ENCODE results near the gene BCAN. TPM values are rescaled to one million over a fixed set of nuclear protein-coding genes. Genes with fewer than 3 reads are reported as not detected.
"Not testable (repeated sequence)": the region's sequence is repeated elsewhere in the genome, so short reads cannot be mapped to it uniquely, and the experiment has no call there.

Gene BCAN
- total and polyA plus RNA-seq, 4 donors = 181 to 1,252 (median 607) TPM

DNA sequence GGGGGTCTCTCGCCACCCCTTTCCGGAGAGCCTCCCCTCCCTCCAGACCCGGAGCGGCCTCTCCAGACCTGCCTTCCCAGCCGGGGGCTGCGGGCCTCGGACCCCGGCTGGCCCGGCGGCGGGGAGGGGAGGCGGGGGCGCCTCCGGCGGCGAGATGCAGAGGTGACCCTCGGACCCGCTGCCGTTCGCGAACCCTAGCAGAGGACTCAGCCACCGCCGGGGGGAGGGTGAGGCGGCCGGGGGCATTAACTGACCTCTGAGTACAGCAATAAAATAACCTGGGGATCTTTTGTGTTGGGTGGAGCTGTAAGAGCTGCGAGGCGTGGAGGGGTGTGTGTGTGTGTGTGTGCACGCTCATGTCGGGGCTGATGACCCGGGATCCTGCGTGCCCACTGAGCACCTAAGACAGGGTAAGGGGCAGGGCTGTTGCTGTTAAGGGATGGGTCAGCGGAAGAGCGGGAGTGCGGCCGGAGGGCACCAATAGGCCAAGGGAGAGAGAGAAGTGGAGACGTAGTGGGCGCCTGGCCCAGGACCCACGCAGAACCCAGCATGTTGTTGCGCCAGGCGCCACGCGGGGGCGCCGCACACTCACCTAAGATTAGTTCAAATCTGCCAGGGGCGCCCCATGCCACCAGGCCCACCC, 16.4 kb upstream of the BCAN start:
- Histone ChIP-seq H3K4me3 (ENCODE audit: low read depth, low read length) (peak overlapping the region; percentile 20), H3K4me1 (ENCODE audit: control insufficient read depth, insufficient read depth, low read length) (peaks cover 32% of the 10 kb centered on the region), H3K36me3 (ENCODE audit: control insufficient read depth, insufficient read depth, low read length) (no peaks in the 10 kb centered on the region), H3K27me3 (ENCODE audit: control insufficient read depth, insufficient read depth, low read length) (peaks cover 35% of the 10 kb centered on the region), H3K9me3 (ENCODE audit: control insufficient read depth, insufficient read depth, low read length) (no peaks in the 10 kb centered on the region), H3K27ac (ENCODE audit: low read depth, low read length) (no peak overlapping the region)
- peak in 3 of 6 donors; percentile 65 to 90 (median 85) for DNase-seq (ENCODE audit: low read depth in 4 of 6, low spot score in 6 of 6)
- WGBS (ENCODE audit: insufficient coverage) = 1% methylated on average over 35 of the region's 45 CpGs

DNA sequence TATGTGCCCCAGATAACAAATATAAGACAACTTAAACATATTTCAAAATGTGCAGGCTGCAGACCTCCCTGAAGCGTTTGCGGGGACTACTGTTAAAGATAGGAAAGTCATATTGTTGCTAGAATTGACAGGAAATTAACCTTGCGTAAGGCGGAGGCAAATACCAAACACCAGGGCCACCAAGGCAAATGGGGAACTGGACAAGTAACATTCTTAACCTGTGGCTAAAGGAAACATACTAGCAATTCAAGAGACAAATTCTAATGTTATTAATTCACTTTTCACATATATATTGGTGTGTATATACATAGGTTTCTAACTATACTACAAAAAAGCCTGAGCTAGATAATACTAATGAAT, 15.9 kb upstream of the BCAN start:
- Histone ChIP-seq H3K27ac (ENCODE audit: low read depth, low read length) (no peak overlapping the region), H3K4me3 (ENCODE audit: low read depth, low read length) (no peak overlapping the region)

DNA sequence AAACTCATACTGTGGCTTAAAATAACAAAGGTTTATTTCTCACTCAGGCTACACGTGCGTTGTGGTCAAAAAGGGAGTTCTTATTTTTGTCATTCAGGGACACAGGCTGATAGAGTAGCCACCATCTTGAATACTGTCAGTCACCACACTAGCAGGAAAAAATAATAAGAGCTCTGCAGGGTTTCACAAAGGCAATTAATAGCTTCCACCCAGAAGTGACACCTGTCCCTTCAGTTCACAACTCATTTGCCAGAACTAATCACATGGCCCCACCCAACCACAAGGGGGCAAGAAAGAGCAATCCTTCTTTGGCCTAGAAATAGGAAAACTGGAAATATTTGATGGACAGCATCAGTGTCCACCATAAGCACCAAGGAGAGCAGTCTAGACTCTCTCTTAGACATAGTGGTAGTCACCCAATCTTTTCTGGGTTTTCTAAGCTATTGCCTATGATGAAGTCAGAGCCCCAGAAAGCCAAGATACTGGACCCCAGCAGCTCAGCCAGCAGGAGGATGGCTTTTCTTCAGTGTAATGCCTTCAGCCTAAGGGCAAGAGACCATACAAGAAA, 14.5 kb upstream of the BCAN start:
- peak in 2 of 6 donors; percentile 57 to 69 for DNase-seq (ENCODE audit: low read depth in 4 of 6, low spot score in 6 of 6)
- WGBS (ENCODE audit: insufficient coverage) = 90% methylated on average over 2 of the region's 2 CpGs
- Histone ChIP-seq H3K9me3 (ENCODE audit: control insufficient read depth, insufficient read depth, low read length) (no peaks in the 10 kb centered on the region), H3K4me3 (ENCODE audit: low read depth, low read length) (no peak overlapping the region), H3K4me1 (ENCODE audit: control insufficient read depth, insufficient read depth, low read length) (peaks cover 32% of the 10 kb centered on the region), H3K36me3 (ENCODE audit: control insufficient read depth, insufficient read depth, low read length) (no peaks in the 10 kb centered on the region), H3K27ac (ENCODE audit: low read depth, low read length) (no peak overlapping the region), H3K27me3 (ENCODE audit: control insufficient read depth, insufficient read depth, low read length) (peaks cover 35% of the 10 kb centered on the region)

More for the DNA sequence above, 15.9 kb upstream of the BCAN start:
- Histone ChIP-seq H3K36me3 (ENCODE audit: control insufficient read depth, insufficient read depth, low read length) (no peaks in the 10 kb centered on the region), H3K27me3 (ENCODE audit: control insufficient read depth, insufficient read depth, low read length) (peaks cover 35% of the 10 kb centered on the region), H3K4me1 (ENCODE audit: control insufficient read depth, insufficient read depth, low read length) (peaks cover 32% of the 10 kb centered on the region), H3K9me3 (ENCODE audit: control insufficient read depth, insufficient read depth, low read length) (no peaks in the 10 kb centered on the region)
- no peak for DNase-seq (ENCODE audit: low read depth in 4 of 6, low spot score in 6 of 6)
- WGBS (ENCODE audit: insufficient coverage) = no CpG with 5 or more reads among the region's 4 CpGs

DNA sequence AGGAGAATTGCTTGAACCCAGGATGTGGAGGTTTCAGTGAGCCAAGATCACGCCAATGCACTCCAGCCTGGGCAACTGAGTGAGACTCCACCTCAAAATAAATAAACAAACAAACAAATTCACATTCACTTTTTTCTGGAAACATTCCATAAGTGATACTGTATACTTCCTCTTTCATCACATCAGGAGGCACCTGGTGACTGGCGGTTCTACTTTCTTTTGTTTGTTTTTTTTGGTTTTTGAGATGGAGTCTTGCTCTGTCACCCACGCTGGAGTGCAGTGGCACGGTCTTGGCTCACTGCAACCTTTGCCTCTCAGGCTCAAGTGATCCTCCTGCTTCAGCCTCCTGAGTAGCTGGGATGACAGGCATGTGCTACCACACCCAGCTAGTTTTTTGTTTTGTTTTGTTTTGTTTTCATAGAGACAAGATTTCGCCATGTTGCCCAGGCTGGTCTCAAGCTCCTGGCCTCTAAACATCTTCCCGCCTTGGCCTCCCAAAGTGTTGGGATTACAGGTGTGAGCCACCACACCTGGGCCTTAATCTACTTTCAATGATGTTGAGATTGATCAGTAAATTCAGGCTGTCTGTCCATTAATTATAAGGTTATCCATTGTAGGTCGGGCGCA, 12.0 kb upstream of the BCAN start:
- peaks cover 22% of the 10 kb centered on the region for H3K4me1 ChIP-seq (ENCODE audit: control insufficient read depth, insufficient read depth, low read length)
- 100% methylated on average over 1 of the region's 8 CpGs for WGBS (ENCODE audit: insufficient coverage)
- no peaks in the 10 kb centered on the region for H3K36me3 ChIP-seq (ENCODE audit: control insufficient read depth, insufficient read depth, low read length)
- no peak overlapping the region for H3K4me3 ChIP-seq (ENCODE audit: low read depth, low read length)
- H3K27me3 ChIP-seq (ENCODE audit: control insufficient read depth, insufficient read depth, low read length) = peaks cover 16% of the 10 kb centered on the region
- no peak overlapping the region for H3K27ac ChIP-seq (ENCODE audit: low read depth, low read length)
- H3K9me3 ChIP-seq (ENCODE audit: control insufficient read depth, insufficient read depth, low read length) = no peaks in the 10 kb centered on the region
- DNase-seq (ENCODE audit: low read depth in 4 of 6, low spot score in 6 of 6) = no peak

DNA sequence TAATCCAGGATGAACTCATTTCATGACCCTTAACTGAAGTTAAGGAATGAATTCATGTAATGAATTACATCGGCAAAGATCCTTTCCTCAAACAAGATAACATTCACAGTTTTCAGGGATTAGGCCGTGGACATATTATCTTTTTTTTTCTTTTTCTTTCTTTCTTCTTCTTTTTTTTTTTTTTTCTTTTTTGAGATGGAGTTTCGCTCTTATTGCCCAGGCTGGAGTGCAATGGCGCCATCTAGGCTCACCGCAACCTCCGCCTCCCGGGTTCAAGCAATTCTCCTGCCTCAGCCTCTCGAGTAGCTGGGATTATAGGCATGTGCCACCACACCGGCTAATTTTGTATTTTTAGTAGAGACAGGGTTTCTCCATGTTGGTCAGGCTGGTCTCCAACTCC, 10.8 kb upstream of the BCAN start:
- H3K36me3 ChIP-seq (ENCODE audit: control insufficient read depth, insufficient read depth, low read length); H3K9me3 ChIP-seq (ENCODE audit: control insufficient read depth, insufficient read depth, low read length); H3K27ac ChIP-seq (ENCODE audit: low read depth, low read length); DNase-seq (ENCODE audit: low read depth in 4 of 6, low spot score in 6 of 6); H3K4me3 ChIP-seq (ENCODE audit: low read depth, low read length); H3K27me3 ChIP-seq (ENCODE audit: control insufficient read depth, insufficient read depth, low read length): not testable (repeated sequence)
- H3K4me1 ChIP-seq (ENCODE audit: control insufficient read depth, insufficient read depth, low read length) = peaks cover 12% of the 10 kb centered on the region
- WGBS (ENCODE audit: insufficient coverage) = 41% methylated on average over 3 of the region's 9 CpGs

DNA sequence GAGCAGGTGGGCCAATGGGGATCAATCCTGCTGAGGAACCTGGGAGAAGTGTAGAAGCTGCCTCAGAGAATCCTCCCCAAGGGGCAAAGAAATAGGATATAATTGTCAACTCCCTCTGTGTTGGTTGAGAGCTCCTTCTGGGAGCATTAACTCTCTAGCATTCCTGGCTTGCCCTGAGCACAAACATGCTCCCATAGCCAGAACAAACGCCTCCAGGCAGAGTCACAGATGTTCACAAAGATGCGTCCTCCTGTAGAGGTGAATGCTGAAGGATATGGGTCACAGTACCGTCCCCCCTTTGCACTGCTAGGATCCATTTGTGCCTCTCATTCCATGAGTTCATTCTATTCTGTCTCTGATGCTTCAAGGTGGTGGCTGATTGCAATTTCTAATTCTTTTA, 9.6 kb upstream of the BCAN start:
- H3K4me3 ChIP-seq (ENCODE audit: low read depth, low read length) = no peak overlapping the region
- WGBS (ENCODE audit: insufficient coverage) = no CpG with 5 or more reads among the region's 3 CpGs
- H3K9me3 ChIP-seq (ENCODE audit: control insufficient read depth, insufficient read depth, low read length) = no peaks in the 10 kb centered on the region
- peaks cover 20% of the 10 kb centered on the region for H3K4me1 ChIP-seq (ENCODE audit: control insufficient read depth, insufficient read depth, low read length)
- no peak for DNase-seq (ENCODE audit: low read depth in 4 of 6, low spot score in 6 of 6)
- no peak overlapping the region for H3K27ac ChIP-seq (ENCODE audit: low read depth, low read length)
- no peaks in the 10 kb centered on the region for H3K27me3 ChIP-seq (ENCODE audit: control insufficient read depth, insufficient read depth, low read length)
- H3K36me3 ChIP-seq (ENCODE audit: control insufficient read depth, insufficient read depth, low read length) = no peaks in the 10 kb centered on the region

DNA sequence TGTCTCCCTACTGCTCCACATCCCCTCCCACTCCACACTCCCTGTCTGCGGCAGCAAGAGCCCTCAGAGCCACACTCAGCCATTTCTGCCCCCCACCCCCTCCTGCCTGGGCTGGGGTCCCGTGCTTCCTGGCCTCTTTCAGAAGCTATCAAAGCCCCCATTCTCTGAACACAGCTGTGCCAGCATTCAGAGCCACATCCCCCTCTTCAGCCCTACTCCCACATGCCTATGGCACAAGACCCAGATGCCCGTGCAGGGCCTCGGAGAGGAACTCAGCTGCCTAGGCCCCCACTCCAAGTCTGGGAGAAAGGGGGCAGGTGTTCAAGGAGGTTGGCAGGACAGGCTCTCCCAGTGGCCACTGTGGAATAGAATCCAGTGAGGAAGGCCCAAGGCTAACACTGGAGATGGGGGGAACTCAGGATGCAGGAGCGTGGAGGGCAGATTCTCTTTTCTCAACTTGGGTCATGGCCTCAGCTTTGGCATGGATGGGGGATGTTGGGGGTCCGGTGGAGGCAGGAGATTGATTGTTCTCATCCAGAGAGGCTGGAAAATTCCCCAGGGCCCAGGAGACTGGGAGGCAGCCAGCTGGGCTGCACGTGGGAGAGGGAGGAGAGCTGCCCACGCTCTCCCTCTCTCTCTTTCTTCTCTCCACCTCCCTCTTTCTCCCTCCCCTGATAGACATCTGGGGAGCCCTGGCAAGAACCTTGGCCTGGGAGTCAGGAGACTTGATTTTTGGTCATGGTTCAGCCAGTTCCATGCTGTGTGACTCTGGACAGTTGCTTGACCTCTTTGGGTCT, 3.5 kb upstream of the BCAN start:
- H3K27ac ChIP-seq (ENCODE audit: low read depth, low read length) = peak overlapping the region; percentile 92
- peak in 5 of 6 donors; percentile 66 to 92 (median 73) for DNase-seq (ENCODE audit: low read depth in 4 of 6, low spot score in 6 of 6)
- WGBS (ENCODE audit: insufficient coverage) = 38% methylated on average over 3 of the region's 8 CpGs

DNA sequence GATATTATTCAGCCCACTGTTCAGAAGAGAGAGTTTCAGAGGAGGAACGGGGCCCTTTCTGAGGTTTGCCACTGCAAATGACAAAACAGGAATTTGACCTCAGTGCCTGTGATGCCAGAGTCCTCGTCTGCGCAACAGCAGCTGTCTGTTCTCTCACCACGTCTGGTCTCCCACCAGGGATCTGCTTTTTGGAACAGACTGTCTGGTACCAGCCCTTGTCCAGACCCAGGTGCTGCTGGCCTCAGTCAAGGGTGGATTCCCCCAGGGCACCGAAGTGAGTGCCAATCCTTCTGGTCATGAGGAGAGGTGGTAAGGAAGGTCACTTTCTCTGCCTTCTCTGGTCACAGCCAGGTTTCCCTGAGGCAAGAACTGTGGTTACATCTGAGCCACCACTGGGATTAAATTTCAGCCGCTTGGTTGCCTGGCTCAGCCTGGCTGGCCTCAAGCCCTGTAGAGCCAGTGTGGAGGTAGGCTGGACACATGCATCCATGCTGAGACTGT, 2.3 kb upstream of the BCAN start:
- 33% methylated on average over 6 of the region's 6 CpGs for WGBS (ENCODE audit: insufficient coverage)
- no peak overlapping the region for H3K4me3 ChIP-seq (ENCODE audit: low read depth, low read length)
- no peaks in the 10 kb centered on the region for H3K9me3 ChIP-seq (ENCODE audit: control insufficient read depth, insufficient read depth, low read length)
- peaks cover 5% of the 10 kb centered on the region for H3K27me3 ChIP-seq (ENCODE audit: control insufficient read depth, insufficient read depth, low read length)
- H3K27ac ChIP-seq (ENCODE audit: low read depth, low read length) = peak overlapping the region; percentile 92
- H3K4me1 ChIP-seq (ENCODE audit: control insufficient read depth, insufficient read depth, low read length) = peaks cover 73% of the 10 kb centered on the region
- peaks cover 10% of the 10 kb centered on the region for H3K36me3 ChIP-seq (ENCODE audit: control insufficient read depth, insufficient read depth, low read length)
- DNase-seq (ENCODE audit: low read depth in 4 of 6, low spot score in 6 of 6) = no peak

More for the DNA sequence above, 3.5 kb upstream of the BCAN start:
- peaks cover 67% of the 10 kb centered on the region for H3K4me1 ChIP-seq (ENCODE audit: control insufficient read depth, insufficient read depth, low read length)
- H3K9me3 ChIP-seq (ENCODE audit: control insufficient read depth, insufficient read depth, low read length) = no peaks in the 10 kb centered on the region
- H3K4me3 ChIP-seq (ENCODE audit: low read depth, low read length) = no peak overlapping the region
- peaks cover 5% of the 10 kb centered on the region for H3K36me3 ChIP-seq (ENCODE audit: control insufficient read depth, insufficient read depth, low read length)
- peaks cover 5% of the 10 kb centered on the region for H3K27me3 ChIP-seq (ENCODE audit: control insufficient read depth, insufficient read depth, low read length)

DNA sequence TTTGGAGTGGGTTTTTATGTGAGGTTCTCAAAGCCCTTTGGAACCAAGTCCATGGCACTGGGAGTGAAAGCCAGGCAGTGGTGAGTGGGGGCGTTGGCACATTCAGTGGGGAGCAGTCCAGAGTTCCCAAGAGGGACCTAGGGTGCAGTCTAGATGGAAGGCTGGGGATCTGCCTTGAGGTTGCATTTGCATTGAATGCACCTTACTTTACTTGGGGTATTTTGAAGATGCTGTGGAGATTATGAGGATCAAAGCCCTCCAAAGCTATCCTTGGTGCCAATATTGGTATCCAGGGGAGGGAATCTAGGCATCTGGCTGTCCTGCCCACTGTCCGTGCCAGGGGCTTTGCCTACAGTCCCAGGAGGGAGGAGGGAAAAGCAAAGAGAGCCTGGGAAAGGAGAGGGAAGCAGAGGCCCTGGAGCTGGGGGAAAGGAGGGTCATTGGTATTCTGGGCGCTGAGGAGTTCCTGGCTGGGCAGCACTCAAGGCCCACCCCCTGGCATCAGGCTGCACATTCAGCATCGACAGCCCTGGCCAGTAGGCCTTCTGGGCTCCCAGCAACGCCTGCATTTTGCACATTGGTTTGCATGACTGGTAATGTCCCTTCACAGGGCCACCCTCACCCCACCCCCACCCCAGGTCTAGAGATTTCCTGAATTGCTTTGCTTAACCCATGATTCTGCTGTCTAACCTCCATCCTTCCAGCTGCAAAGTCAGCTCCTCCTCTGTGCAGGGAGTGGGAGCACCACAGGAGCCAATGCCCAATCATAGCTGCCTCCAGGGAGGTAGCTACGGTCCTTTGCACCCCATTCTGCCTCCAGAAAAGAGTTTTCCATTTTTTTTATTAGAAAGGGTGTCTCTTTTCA, 843 bp upstream of the BCAN start:
- H3K4me3 ChIP-seq (ENCODE audit: low read depth, low read length) = peak overlapping the region; percentile 83
- peak overlapping the region; percentile 95 for H3K27ac ChIP-seq (ENCODE audit: low read depth, low read length)
- H3K36me3 ChIP-seq (ENCODE audit: control insufficient read depth, insufficient read depth, low read length) = peaks cover 14% of the 10 kb centered on the region
- H3K4me1 ChIP-seq (ENCODE audit: control insufficient read depth, insufficient read depth, low read length) = peaks cover 85% of the 10 kb centered on the region
- DNase-seq (ENCODE audit: low read depth in 4 of 6, low spot score in 6 of 6) = peak in 4 of 6 donors; percentile 69 to 92 (median 81)
- H3K9me3 ChIP-seq (ENCODE audit: control insufficient read depth, insufficient read depth, low read length) = no peaks in the 10 kb centered on the region
- WGBS (ENCODE audit: insufficient coverage) = 19% methylated on average over 5 of the region's 6 CpGs
- peaks cover 8% of the 10 kb centered on the region for H3K27me3 ChIP-seq (ENCODE audit: control insufficient read depth, insufficient read depth, low read length)
